IPS-NIHi11 (cell line): ENCODE results near the gene OR10H1.
"Not testable (repeated sequence)": the region's sequence is repeated elsewhere in the genome, so short reads cannot be mapped to it uniquely, and the experiment has no call there.

Source experiments
- DNase-seq: peaks from one replicate; pipeline ENCODE4 v3.0.0; 2012; ENCODE audit warnings: mixed read lengths, low spot score

OR10H1 gene, protein sequence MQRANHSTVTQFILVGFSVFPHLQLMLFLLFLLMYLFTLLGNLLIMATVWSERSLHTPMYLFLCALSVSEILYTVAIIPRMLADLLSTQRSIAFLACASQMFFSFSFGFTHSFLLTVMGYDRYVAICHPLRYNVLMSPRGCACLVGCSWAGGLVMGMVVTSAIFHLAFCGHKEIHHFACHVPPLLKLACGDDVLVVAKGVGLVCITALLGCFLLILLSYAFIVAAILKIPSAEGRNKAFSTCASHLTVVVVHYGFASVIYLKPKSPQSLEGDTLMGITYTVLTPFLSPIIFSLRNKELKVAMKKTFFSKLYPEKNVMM

DNA sequence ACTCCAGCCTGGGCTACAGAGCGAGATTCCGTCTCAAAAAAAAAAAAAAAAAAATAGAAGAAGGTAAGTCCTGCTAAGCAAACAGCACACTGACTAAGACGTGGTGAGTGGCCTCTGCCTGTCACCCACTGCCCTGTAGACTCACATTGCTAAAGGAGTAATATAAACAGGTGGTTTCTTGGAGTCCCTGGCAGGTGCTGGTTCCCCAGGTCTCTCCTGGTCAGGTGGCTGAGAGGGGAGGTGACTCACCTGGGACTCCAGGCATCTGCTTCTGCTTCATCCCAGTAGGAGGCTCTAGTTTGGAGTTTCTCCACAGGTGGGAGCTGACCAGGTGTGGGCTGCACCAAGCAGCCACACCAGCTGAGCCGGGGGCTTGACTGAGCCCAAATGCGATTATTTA lies at the start of gene OR10H1:
OR10H1 (minus strand) TSS at position 359 of the 400 bp plus-strand sequence. CDS start 7,627 bp downstream, outside the sequence.
- no peak for DNase-seq

DNA sequence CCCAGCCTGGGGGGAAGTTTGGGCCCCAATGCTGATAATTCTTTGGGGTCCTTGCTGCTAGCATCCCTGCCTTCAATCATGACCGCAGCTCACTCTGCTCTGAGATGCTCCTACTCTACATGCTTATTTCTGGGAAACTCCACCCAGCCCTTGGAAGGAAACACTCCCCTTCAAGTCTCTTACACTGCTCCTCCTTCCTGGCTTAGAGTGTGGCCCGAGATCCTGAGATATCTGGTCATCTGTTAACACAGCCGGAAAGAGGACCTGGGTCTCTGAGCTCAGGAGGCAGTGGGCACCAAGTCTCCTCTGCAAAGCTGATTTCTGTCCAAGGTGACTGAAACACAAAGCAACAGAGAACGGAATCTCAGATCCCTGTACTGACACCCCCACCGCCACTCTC lies 49.4 kb upstream of the OR10H1 start:
- no peak for DNase-seq

DNA sequence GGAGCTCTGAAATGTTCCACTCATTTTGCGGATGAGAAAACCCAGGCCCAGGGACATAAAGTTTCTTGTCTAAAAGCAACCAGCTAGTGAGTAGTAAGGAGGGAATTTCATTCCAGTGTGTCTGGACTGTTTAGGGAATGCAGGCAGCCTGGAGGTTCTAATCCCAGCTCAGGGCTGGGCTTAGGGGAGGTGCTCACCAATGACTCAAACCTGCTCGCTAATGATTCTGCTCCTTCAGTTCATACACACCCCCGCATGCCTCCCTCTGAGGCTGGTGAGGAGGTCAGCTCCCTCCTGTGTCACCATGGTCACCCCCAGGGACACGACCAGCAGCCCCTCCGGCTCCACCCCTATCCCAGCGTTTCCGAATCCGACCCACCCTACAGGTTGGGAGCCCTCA lies 47.8 kb upstream of the OR10H1 start:
- no peak for DNase-seq

DNA sequence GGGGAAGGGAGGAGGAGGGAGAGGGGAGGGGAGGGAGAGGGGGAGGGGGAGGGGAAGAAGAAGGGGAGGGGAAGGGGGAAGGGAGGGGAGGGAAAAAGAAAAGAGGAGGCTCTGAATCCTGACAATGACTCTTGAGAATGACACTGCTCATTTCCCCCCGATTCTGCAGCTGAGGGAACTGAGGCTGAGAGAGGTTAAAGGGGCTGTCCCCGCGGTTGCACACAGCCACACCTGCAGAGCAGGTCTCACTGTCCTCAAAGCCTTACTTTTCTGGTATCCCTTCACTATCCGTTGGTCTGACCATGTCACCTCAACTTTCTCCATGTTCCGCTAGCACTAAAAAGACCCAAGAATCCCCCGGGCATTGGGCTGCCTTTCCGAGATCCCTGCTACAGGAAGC lies 47.0 kb upstream of the OR10H1 start:
- DNase-seq, result no peak

DNA sequence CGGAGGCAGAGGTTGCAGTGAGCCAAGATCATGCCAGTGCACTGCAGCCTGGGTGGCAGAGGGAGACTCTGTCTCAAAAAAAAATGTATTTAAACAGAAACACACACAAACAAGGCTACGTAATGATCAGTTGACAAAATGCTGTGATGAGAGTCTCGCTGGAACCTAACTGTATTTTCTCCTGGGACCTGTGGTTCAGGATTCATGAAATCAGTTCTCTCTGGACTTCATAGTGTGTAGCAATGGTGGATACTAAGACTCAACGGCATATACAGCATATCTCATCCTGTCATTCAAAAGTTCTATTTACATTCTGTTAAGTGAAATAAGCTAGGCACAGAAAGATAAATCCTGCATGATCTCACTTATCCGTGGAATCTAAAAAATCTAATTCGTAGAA lies 45.1 kb upstream of the OR10H1 start:
- no peak for DNase-seq

DNA sequence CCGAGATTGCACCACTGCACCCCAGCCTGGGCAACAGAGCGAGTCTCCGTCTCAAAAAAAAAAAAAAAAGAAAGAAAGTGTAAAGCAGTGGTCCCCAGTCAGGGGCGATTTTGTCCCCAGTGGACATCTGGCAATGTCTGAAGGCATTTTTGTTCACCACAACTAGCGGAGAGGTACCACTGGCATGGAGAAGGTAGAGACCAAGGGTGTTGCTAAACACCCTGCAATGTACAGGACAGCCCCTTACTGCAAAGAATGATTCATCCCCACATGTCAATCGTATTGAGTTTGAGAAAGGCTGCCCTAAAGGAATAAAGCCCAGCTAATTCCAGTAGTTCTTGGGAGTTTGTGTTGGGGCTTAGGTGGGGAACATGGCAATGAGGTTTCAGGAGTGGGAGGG lies 43.7 kb upstream of the OR10H1 start:
- DNase-seq, result no peak

DNA sequence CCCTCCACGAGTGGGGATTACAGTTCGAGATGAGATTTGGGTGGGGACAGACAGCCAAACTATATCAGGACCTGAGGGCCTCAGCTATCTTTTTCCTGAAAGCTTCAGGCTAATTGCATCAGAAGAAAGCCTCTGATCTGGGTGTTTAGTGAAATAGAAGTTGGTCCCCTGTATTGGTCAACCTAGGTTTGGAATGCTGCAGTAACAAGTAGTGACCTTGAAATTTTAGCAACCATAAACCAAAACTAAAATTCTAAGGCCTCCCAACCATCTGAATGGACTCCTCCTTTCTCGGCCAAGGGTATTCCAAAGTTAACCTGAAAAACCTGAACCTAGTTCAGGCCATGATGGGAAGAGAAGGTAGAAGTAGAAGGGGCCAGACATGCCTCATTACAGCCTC lies 34.9 kb upstream of the OR10H1 start:
- no peak for DNase-seq

DNA sequence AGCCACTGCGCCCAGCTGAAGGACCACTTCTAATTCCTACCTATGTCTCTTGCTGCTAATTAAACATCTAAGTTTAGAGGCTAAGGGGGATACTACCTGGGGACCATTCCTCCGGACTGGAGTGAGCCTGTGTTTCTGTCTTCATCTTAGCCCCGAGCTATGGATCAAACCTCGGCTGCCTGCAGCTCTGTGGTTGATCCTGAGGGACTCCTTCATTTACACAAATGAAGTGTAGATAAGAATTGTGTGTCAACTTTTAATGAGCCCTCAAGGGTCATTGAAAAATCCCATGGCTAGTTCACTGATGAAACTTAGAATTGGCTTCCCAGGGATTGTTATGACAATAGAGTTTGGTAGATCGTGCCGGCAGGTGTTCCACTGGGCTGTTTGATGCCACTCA lies 31.5 kb upstream of the OR10H1 start:
- DNase-seq, result no peak

DNA sequence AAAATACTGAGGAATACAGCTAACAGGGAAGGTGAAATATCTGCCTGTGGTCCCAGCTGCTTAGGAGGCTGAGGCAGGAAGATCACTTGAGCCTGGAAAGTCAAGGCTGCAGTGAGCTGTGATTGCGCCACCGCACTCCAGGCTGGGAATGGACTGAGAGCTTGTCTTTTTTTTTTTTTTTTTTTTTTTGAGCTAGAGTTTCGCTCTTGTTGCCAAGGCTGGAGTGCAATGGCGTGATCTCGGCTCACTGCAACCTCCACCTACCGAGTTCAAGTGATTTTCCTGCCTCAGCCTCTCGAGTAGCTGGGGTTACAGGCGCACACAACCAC lies 28.4 kb upstream of the OR10H1 start:
- DNase-seq, result not testable (repeated sequence)

DNA sequence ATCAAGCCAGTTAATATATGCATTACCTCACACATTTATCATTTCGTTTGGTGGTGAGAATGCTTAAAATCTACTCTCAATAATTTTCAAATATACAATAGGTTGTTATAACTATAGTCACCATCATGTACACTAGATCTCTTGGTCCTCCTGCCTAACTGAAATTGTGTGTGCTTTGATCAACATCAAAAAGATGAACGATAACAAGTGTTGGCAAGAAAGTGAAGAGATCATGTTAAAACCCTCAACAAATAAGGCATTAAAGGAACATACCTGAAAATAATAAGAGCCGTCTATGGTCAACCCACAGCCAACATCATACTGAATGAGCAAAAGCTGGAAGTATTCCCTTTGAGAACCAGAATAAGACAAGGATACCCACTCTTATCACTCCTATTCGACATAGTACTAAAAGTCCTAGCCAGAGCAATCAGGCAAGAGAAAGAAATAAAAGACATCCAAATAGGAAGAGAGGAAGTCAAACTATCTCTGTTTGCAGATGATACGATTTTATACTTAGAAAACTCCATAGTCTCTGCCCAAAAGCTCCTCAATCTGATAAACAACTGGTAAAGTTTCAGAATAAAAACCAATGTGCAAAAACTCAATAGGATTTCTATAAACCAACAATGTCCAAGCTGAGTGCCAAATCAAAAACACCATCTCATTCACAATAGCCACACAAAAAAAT lies 27.9 kb upstream of the OR10H1 start:
- no peak for DNase-seq

DNA sequence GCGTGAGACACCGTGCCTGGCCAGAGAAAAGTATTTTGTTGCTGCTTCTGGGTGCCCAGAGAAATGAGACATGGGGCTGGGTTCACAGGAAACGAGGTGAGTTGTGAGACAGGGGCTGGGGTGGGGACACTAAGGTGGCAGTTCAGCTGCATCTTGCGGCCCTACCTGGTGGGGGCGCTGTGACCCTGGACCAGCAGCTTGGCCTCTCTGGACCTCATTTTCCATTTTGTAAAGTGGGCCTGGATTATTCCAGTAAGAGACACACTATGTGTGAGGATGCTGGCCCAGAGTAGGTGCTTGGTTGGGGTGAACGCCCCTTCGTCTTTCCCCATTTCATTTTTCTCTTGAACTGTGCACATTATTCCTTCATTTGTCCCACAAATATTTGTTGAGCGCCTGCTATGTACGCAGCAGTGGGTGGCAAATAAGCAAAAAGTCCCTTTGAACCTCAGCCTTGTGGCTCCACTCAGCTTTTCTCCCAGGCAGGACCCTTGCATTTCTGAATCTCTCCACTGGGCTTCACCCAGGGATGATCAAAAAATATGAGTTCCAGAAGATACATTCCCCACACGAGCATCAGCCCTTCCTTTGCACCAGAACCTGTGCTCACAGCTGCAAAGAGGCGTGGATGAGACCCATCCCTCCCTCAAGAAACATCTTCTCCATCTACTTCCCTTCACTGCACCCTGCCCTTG lies 26.6 kb upstream of the OR10H1 start:
- no peak for DNase-seq

DNA sequence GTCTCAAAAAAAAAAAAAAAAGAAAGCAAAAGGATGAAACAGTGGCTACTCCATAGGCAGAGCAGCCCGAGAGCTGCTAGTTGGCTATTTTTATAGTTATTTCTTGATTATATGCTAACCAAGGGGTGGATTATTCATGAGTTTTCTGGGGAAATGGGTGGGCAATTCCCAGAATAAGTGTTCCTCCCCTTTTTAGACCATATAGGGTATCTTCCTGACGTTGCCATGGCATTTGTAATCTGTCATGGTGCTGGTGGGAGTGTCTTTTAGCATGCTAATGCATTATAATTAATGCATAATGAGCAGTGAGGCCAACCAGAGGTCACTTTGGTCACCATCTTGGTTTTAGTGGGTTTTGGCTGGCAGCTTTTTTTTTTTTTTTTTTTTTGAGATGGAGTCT lies 25.4 kb upstream of the OR10H1 start:
- DNase-seq, result no peak

DNA sequence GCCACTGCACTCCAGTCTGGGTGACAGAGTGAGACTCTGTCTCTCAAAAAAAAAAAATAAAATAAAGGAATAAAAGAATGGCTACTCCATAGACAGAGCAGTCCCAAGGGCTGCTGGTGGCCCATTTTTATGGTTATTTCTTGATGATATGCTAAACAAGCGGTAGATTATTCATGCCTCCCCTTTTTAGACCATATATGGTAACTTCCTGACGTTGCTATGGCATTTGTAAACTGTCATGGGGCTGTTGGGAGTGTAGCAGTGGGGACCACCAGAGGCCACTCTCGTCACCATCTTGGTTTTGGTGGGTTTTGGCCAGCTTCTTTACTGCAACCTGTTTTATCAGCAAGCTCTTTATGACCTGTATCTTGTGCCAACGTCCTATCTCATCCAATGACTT lies 24.4 kb upstream of the OR10H1 start:
- not testable (repeated sequence) for DNase-seq

DNA sequence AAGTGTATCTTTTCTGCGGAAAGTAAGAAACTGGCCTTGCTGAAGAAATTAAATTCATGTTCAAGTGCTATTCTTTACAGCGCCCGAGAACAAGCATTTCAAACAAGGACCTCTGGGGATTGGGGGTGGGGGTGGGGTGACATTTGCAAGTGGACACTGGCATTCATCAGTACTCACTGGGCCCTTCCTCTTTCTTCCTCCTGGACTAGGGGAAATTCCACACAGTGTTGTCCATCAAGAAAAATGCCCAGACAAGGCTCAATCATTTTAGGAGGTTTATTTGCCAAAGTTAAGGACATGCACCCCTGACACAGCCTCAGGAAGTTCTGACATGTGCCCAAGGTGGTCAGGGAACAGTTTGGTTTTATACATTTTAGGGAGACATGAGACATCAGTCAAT lies 22.9 kb upstream of the OR10H1 start:
- no peak for DNase-seq

DNA sequence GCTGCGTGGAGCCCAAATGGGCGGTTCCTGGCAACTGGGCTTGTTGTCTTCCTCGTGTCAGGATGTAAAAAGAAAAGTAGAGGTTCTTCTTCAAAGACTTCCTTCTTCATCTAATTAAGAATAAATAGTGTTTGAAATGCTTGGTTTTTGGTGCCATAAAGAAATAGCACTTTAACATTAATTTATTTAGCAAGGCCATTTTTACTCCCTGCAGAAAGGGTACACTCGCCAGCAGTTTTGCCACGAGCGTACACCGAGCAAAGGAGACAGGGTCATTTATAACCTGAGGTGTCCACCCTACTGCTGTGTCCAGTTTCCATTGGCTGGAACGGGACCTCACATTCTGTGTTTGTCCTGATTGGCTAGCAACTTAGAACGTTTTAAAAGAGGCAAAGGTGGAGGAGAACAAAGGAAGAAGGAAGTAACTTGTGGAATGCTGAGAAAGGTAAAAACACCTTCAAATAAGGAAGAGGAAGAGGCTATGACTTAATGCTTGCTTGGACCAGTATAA lies 21.8 kb upstream of the OR10H1 start:
- DNase-seq, result no peak

DNA sequence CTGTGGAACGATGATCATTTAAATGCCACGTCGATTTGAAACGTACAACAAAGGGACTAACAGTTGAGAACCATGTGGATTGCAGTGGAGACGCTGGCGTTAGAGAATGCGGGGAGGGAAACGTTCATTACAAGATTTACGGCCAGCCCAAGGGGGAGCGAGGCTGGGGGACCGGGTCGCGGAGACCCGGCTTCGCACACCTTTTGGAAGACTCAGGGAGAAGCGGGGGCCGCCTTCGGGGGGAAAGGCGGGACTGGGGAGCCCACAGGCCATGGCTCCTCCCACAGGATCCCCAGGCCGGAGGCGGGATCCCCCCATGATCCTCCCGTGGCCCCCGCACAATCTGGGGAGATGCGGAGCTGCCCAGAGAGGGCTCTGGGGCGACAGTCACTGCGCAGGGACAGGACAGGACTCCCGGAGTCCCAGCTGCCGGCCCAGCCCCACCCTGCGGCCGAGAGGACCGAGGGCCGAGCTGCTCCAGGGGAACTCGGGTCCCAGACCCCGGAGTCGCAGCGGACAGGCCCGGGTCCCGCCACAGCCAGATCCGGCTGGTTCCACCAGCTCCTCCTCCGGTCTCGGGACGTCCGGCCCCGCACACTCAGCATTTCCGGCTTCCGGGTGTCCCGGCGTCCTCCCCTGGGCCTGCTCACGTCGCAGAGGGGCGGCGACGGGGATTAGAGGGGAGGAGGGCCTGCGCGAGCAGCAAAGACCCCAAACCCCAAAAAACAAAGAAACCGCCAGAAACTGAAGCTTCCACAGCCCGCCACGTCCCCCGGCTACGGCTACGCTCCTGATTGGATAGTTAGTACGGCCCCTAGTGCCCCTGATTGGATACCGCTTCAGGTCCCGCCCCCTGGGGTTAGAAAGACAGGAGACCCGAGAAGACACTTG lies 21.1 kb upstream of the OR10H1 start:
- peak; percentile 63 for DNase-seq

DNA sequence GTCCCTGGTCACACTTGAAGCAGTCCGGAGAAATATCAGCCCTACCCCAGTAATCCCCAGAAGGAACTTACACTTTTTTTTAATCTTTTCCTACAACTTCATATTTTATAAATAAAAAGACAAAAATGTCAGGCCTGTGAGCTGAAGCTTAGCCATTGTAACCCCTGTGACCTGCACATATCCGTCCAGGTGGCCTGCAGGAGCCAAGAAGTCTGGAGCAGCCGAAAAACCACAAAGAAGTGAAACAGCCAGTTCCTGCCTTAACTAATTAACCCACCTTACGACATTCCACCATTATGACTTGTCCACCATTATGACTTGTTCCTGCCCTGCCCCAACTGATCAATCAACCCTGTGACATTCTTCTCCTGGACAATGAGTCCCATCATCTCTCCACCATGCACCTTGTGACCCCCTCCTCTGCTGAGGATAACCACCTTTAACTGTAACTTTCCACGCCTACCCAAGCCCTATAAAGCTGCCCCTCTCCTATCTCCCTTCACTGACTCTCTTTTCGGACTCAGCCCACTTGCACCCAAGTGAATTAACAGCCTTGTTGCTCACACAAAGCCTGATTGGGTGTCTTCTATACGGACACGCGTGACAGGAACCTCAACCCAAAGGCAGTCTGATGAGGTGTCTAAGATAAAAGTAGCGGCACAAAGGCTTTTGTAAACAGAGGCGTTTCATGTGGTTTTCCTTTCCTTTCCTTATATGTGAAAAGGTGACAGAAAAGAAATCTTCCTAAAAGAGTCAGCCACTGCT lies 20.3 kb upstream of the OR10H1 start:
- not testable (repeated sequence) for DNase-seq

DNA sequence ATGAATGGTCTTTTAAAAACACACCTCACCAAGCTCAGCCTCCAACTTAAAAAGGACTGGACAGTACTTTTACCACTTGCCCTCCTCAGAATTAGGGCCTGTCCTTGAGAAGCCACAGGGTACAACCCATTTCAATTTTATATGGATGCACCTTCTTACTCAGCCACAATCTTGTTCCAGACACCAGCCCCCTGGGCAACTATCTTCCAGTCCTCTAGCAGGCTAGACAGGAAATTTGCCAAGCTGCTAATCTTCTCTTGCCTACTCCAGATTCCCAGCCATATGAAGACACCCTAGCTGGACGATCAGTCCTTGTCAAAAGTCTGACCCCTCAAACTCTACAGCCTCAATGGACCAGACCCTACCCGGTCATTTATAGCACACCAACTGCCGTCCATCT lies 18.8 kb upstream of the OR10H1 start:
- not testable (repeated sequence) for DNase-seq

DNA sequence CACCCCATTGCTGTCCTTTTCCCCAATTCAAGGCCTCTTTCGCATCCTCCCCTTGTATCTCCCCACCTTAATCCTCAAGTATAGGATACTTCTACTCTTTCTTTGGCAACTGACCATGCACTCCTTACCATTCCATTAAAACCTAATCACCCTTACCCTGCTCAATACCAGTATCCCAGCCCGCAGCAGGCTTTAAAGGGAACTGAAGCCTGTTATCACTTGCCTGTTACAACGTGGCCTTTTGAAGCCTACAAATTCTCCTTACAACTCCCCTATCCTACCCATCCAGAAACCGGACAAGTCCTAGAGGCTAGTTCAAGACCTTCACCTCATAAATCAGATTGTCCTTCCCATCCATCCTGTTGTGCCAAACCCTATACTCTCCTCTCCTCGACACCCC lies 16.2 kb upstream of the OR10H1 start:
- no peak for DNase-seq

DNA sequence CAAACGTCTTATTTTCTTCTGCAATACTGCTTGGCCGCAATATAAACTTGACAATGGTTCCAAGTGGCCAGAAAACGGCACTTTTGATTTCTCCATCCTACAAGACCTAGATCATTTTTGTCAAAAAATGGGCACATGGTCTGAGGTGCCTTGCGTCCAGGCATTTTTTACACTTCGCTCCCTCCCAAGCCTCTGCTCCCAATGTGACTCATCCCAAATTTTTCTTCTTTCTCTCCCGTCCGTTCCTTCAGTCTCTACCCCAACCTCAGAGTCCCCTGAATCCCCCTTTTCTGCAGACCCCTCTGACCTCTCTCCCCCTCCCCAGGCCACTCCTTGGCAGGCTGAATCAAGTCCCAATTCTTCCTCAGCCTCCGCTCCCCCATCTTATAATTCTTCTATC lies 14.3 kb upstream of the OR10H1 start:
- no peak for DNase-seq

DNA sequence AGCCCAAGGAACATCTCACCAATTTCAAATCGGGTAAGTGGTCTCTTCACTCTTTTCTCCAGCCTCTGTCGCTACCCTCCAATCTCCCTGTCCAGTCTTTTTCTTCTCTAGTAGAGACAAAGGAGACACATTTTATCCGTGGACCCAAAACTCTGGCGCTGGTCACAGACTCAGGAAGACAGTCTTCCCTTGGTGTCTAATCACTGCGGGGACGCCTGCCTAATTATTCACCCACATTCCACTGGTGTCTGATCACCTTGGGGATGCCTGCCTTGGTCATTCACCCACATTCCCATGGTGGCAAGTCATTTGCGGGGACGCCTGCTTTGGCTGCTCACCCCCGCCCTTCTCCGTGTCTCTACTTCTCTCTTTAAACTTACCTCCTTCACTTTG lies 13.8 kb upstream of the OR10H1 start:
- DNase-seq, result no peak
